Endothelial cell of umbilical vein (primary cell): ENCODE results near the gene KCNJ16. TPM values are rescaled to one million over a fixed set of nuclear protein-coding genes. Genes with fewer than 3 reads are reported as not detected.

Experiments
- BruUV-seq: library from RNA; stranded (reverse); fragments of 400-500 nt; replicated peaks from 2 replicates; lab custom pipeline; 2021; lab: Mats Ljungman, UMichigan
- CTCF ChIA-PET: fragments of 300-600, 350-600 bp; sonication (Branson Sonifier 250); formaldehyde crosslinking; loops from one replicate; lab custom pipeline; 2021; ENCODE audit warnings: antibody characterized with exemption, inconsistent platforms; lab: Charles Lee
- POLR2A ChIA-PET: fragments of 300-600, 350-600 bp; sonication (Branson Sonifier 250); formaldehyde crosslinking; loops from one replicate; lab custom pipeline; 2021; ENCODE audit warnings: antibody characterized with exemption, inconsistent platforms; lab: Charles Lee
- DNase-seq: peaks from one replicate; pipeline ENCODE4 v3.0.0-alpha.2; 2011; ENCODE audit warnings: low read depth, low spot score
- FAIRE-seq: peaks from 2 replicates; lab custom pipeline; 2011; peaks lifted over from hg19 to GRCh38; lab: Jason Lieb, UNC
- H2AFZ ChIP-seq: 2 replicates; pipeline ENCODE4 v1.6.0; 2012; ENCODE audit warnings: low read depth, low read length, control low read depth, inconsistent platforms
- H3K27ac ChIP-seq: 2 replicates; pipeline ENCODE4 v1.5.1; 2011; ENCODE audit warnings: low read depth, mild to moderate bottlenecking, control low read depth, low read length, moderate library complexity; ENCODE audit not compliant: insufficient read depth
- H3K27me3 ChIP-seq, 2 experiments: 2 replicates each; pipeline versions ENCODE4 v1.6.0 to v1.6.1; 2011; ENCODE audit warnings: low read length in 2 of 2, mixed read lengths in 1 of 2; ENCODE audit not compliant: control insufficient read depth in 2 of 2, insufficient read depth in 2 of 2
- H3K36me3 ChIP-seq, 2 experiments: 2 replicates in 1 of 2; 3 replicates in 1 of 2; pipeline ENCODE4 v1.5.1; 2011; ENCODE audit warnings: low read length in 2 of 2, mild to moderate bottlenecking in 1 of 2, moderate library complexity in 1 of 2; ENCODE audit not compliant: control insufficient read depth in 2 of 2, insufficient read depth in 2 of 2; ENCODE audit errors: extremely low read depth in 1 of 2
- H3K4me1 ChIP-seq: 3 replicates; pipeline ENCODE4 v1.5.1; 2011; ENCODE audit warnings: mild to moderate bottlenecking, low read length; ENCODE audit not compliant: control insufficient read depth, insufficient read depth; ENCODE audit errors: extremely low read depth
- H3K4me2 ChIP-seq: 2 replicates; pipeline ENCODE4 v1.6.1; 2011; ENCODE audit warnings: low read length, control low read depth, mixed read lengths; ENCODE audit not compliant: insufficient read depth
- H3K4me3 ChIP-seq, 3 experiments: fragments of 200-600 bp in 1 of 3; sonication (generic), shearing (Covaris generic) in 1 of 3; replicated peaks in 1 of 3; 2 replicates each; pipeline ENCODE4 v1.5.1; 2011 to 2016; ENCODE audit warnings: control low read depth in 3 of 3, low read length in 3 of 3, mild to moderate bottlenecking in 2 of 3, inconsistent platforms in 1 of 3, low read depth in 1 of 3, moderate library complexity in 1 of 3; ENCODE audit not compliant: insufficient read depth in 1 of 3
- H3K79me2 ChIP-seq: 2 replicates; pipeline ENCODE4 v1.6.0; 2012; ENCODE audit warnings: low read length, inconsistent platforms; ENCODE audit not compliant: control insufficient read depth, insufficient read depth
- H3K9ac ChIP-seq: replicated peaks from 2 replicates; pipeline ENCODE3; 2011; ENCODE audit warnings: low read length, control low read depth; ENCODE audit not compliant: insufficient read depth; ENCODE audit errors: extremely low read depth
- H3K9me1 ChIP-seq: replicated peaks from 3 replicates; pipeline ENCODE4 v1.6.0; 2011; ENCODE audit warnings: mild to moderate bottlenecking, low read length; ENCODE audit not compliant: control insufficient read depth, insufficient read depth; ENCODE audit errors: extremely low read depth
- H3K9me3 ChIP-seq: replicated peaks from 2 replicates; pipeline ENCODE4 v1.5.1; 2012; ENCODE audit warnings: low read length, inconsistent platforms; ENCODE audit not compliant: control insufficient read depth, insufficient read depth
- H4K20me1 ChIP-seq: replicated peaks from 2 replicates; pipeline ENCODE3; 2011; ENCODE audit warnings: mild to moderate bottlenecking, low read length; ENCODE audit not compliant: control insufficient read depth, insufficient read depth; ENCODE audit errors: extremely low read depth
- EZH2 ChIP-seq: IDR thresholded peaks from 2 replicates; pipeline ENCODE4 v1.6.1; 2012; ENCODE audit warnings: borderline replicate concordance, low read depth, mild to moderate bottlenecking, moderate library complexity, low read length, inconsistent platforms; ENCODE audit not compliant: severe bottlenecking
- FOS ChIP-seq: IDR thresholded peaks from 2 replicates; pipeline ENCODE4 v1.6.1; 2011; ENCODE audit warnings: mild to moderate bottlenecking, low read length, moderate library complexity, borderline replicate concordance; ENCODE audit not compliant: insufficient read depth
- GATA2 ChIP-seq: IDR thresholded peaks from 2 replicates; pipeline ENCODE4 v1.7.0; 2011; ENCODE audit warnings: low read depth, mild to moderate bottlenecking, moderate library complexity, mixed read lengths, low read length; ENCODE audit not compliant: insufficient read length, insufficient read depth
- JUN ChIP-seq: IDR thresholded peaks from 2 replicates; pipeline ENCODE4 v1.6.1; 2011; ENCODE audit warnings: borderline replicate concordance, low read depth; ENCODE audit not compliant: insufficient read length, insufficient read depth
- MYC ChIP-seq: IDR thresholded peaks from one replicate; pipeline ENCODE4 v1.6.1; 2011; ENCODE audit warnings: mild to moderate bottlenecking, low read depth, low read length
- POLR2A ChIP-seq: IDR thresholded peaks from 2 replicates; pipeline ENCODE4 v1.6.1; 2012; ENCODE audit warnings: low read depth, mild to moderate bottlenecking, control low read depth, low read length
- POLR2AphosphoS5 ChIP-seq: IDR thresholded peaks from 2 replicates; pipeline ENCODE4 v1.6.1; 2012; ENCODE audit warnings: low read depth, mild to moderate bottlenecking, control low read depth, low read length, moderate library complexity; ENCODE audit not compliant: insufficient read depth
- dilution Hi-C: fragments of 300-500 bp; cut with MboI; formaldehyde crosslinking; loops from one replicate; pipeline ENCODE4 v1.15.0; 2019; ENCODE audit warnings: low sequenced_read_pairs; ENCODE audit not compliant: extremely low pct_ligation_motif_present
- intact Hi-C: fragments of 100-400 bp; cut with micrococcal nuclease; formaldehyde crosslinking; loops from one replicate; pipeline ENCODE4 v1.10.0; 2022
- polyA plus RNA-seq, 4 experiments: library from polyadenylated mRNA; depleted of rRNA in 3 of 4; stranded (reverse) in 3 of 4; unstranded in 1 of 4; fragments of >200 nt; gene quantifications; 2 replicates each; pipeline versions ENCODE4 v1.2.1 to v1.2.3, GENCODE V29; 2011 to 2012; ENCODE audit warnings: missing spikeins in 1 of 4
- total RNA-seq: library from RNA; stranded (reverse); gene quantifications from 2 replicates; pipeline ENCODE4 v1.2.3, GENCODE V29; 2021
- TF ChIP-seq, protein P1 (sequence below): IDR thresholded peaks from 2 replicates; pipeline ENCODE4 v1.6.1; 2011; ENCODE audit not compliant: insufficient read depth, insufficient read length
- TF ChIP-seq, protein P2 (sequence below), 2 donors: IDR thresholded peaks; 1 replicate in 1 of 2; 2 replicates in 1 of 2; pipeline ENCODE4 v1.5.1; 2011; ENCODE audit warnings: low read length in 2 of 2, mild to moderate bottlenecking in 2 of 2, moderate library complexity in 2 of 2, control low read depth in 1 of 2, inconsistent platforms in 1 of 2, low read depth in 1 of 2; ENCODE audit not compliant: insufficient read depth in 1 of 2; ENCODE audit errors: extremely low read depth in 1 of 2

KCNJ16 gene
- total and polyA plus RNA-seq, 2 donors (not counting 3 experiments of a cell fraction or from before 2014, with no cell fraction given) = 0.07 TPM; not detected in 1

DNA sequence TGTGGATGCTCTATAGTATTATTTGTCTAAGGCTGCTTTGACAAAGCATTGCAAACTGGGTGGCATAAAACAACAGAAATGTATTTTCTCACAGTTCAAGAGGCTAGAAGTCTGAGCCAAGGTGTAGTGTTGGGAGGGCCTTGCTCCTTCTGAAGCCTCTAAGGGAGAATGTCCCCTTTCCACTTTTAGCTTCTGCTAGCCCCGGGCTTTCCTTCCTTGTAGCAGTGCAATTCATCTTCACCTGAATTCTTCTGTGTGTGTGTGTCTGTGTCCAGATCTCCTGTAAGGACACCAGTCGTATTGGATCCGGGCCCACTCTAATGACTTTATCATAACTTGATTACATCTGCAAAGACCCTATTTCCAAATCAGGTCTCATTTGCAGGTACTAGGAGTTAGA lies 18.1 kb downstream of the KCNJ16 start:
- H3K36me3 ChIP-seq = no peaks in the 10 kb centered on the region
- FAIRE-seq (no peak), DNase-seq (no peak)
- no peak overlapping the region for H3K4me2 ChIP-seq
- CTCF ChIA-PET = no interaction called here
- BruUV-seq = no TSS peak
- no peak overlapping the region for H2AFZ ChIP-seq
- H3K27ac ChIP-seq = no peak overlapping the region
- no peaks in the 10 kb centered on the region for H4K20me1 ChIP-seq
- H3K9me1 ChIP-seq = no peaks in the 10 kb centered on the region
- no peaks in the 10 kb centered on the region for H3K79me2 ChIP-seq
- dilution Hi-C loops (no loop called here), intact Hi-C loops (no loop called here)
- no peaks in the 10 kb centered on the region for H3K27me3 ChIP-seq
- H3K9ac ChIP-seq = no peak overlapping the region
- H3K4me3 ChIP-seq = no peak overlapping the region
- peaks cover 9% of the 10 kb centered on the region for H3K4me1 ChIP-seq
- POLR2A ChIA-PET = no interaction called here
- TF ChIP-seq GATA2 (no peak), JUN (no peak), EZH2 (no peak), POLR2A (no peak), MYC (no peak), POLR2AphosphoS5 (no peak), FOS (no peak)
- TF ChIP-seq, protein P1, sequence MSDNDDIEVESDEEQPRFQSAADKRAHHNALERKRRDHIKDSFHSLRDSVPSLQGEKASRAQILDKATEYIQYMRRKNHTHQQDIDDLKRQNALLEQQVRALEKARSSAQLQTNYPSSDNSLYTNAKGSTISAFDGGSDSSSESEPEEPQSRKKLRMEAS = no peak
- TF ChIP-seq, protein P2, sequence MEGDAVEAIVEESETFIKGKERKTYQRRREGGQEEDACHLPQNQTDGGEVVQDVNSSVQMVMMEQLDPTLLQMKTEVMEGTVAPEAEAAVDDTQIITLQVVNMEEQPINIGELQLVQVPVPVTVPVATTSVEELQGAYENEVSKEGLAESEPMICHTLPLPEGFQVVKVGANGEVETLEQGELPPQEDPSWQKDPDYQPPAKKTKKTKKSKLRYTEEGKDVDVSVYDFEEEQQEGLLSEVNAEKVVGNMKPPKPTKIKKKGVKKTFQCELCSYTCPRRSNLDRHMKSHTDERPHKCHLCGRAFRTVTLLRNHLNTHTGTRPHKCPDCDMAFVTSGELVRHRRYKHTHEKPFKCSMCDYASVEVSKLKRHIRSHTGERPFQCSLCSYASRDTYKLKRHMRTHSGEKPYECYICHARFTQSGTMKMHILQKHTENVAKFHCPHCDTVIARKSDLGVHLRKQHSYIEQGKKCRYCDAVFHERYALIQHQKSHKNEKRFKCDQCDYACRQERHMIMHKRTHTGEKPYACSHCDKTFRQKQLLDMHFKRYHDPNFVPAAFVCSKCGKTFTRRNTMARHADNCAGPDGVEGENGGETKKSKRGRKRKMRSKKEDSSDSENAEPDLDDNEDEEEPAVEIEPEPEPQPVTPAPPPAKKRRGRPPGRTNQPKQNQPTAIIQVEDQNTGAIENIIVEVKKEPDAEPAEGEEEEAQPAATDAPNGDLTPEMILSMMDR (IDR thresholded peaks at IDR 0.05; ENCODE audit: extremely low read depth in 1 of 2, insufficient read depth in 1 of 2, low read depth in 1 of 2, low read length in 2 of 2) = no peak
- no peaks in the 10 kb centered on the region for H3K9me3 ChIP-seq
